Cardiac septum (tissue), 1 donor: ENCODE results near the gene SLC2A4RG. TPM values are rescaled to one million over a fixed set of nuclear protein-coding genes. Genes with fewer than 3 reads are reported as not detected.

Source experiments
- DNase-seq: peaks from one replicate; pipeline ENCODE4 v3.0.0-alpha.2; 2020; ENCODE audit warnings: low spot score
- intact Hi-C: fragments of 100-400 bp; cut with DNase I; formaldehyde crosslinking; loops from one replicate; pipeline ENCODE4 v1.14.0; 2022
- total RNA-seq: library from RNA; stranded (reverse); fragmentation: NEBNext Ultra II Directional; extraction: Animal tissue kit (Norgen Biotek cat#: 25700); gene quantifications from one replicate; pipeline ENCODE4 v1.2.1, GENCODE V29; 2021
- donor health status: DM: no; HTN: no; CAD: no.

SLC2A4RG gene
- total RNA-seq, 1 donor from 2014 or later = 67.8 TPM

GRCh38 chr20:63745961-63746731 is 6.6 kb downstream of the SLC2A4RG start:
- DNase-seq = no peak
- intact Hi-C loops = no loop called here

- DNase-seq = peak; percentile 71
- intact Hi-C loops = no loop called here
Observed at GRCh38 chr20:63746751-63747315, 7.3 kb downstream of the SLC2A4RG start.

- intact Hi-C loops = no loop called here
- peak; percentile 67 for DNase-seq
Observed at GRCh38 chr20:63747622-63748069, 8.1 kb downstream of the SLC2A4RG start.

GRCh38 chr20:63748070-63748933 is 8.7 kb downstream of the SLC2A4RG start:
- intact Hi-C loops = no loop called here
- peak; percentile 74 for DNase-seq

GRCh38 chr20:63748934-63749270 is 9.3 kb downstream of the SLC2A4RG start:
- peak; percentile 55 for DNase-seq

GRCh38 chr20:63749597-63750508 is 10.3 kb downstream of the SLC2A4RG start:
- intact Hi-C loops = no loop called here
- no peak for DNase-seq

More at GRCh38 chr20:63748934-63749270, 9.3 kb downstream of the SLC2A4RG start:
- intact Hi-C loops = no loop called here

GRCh38 chr20:63750807-63751470 is 11.4 kb downstream of the SLC2A4RG start:
- no peak for DNase-seq
- intact Hi-C loops = no loop called here

GRCh38 chr20:63751471-63752271 is 12.1 kb downstream of the SLC2A4RG start:
- no peak for DNase-seq
- intact Hi-C loops = no loop called here

- DNase-seq = no peak
- intact Hi-C loops = no loop called here
Observed at GRCh38 chr20:63752411-63753101, 13.0 kb downstream of the SLC2A4RG start.

GRCh38 chr20:63753381-63753780 is 13.8 kb downstream of the SLC2A4RG start:
- no peak for DNase-seq
- intact Hi-C loops = no loop called here

GRCh38 chr20:63754008-63754407 is 14.4 kb downstream of the SLC2A4RG start:
- DNase-seq = no peak
- intact Hi-C loops = no loop called here

GRCh38 chr20:63755933-63756647 is 16.5 kb downstream of the SLC2A4RG start:
- intact Hi-C loops = no loop called here

GRCh38 chr20:63756648-63756991 is 17.0 kb downstream of the SLC2A4RG start:
- no peak for DNase-seq
- intact Hi-C loops = no loop called here

More at GRCh38 chr20:63755933-63756647, 16.5 kb downstream of the SLC2A4RG start:
- DNase-seq = no peak

GRCh38 chr20:63758152-63758551 is 18.6 kb downstream of the SLC2A4RG start:
- intact Hi-C loops = no loop called here
- no peak for DNase-seq

- DNase-seq = no peak
- intact Hi-C loops = no loop called here
Observed at GRCh38 chr20:63759377-63759901, 19.9 kb downstream of the SLC2A4RG start.

- intact Hi-C loops = no loop called here
- no peak for DNase-seq
Observed at GRCh38 chr20:63765082-63765873, 25.7 kb downstream of the SLC2A4RG start.
